Stimulated activated memory B cell treated with anti-CD40 and anti-IgM and Interleukin-4, amounts not matched to agents 10 μg/mL and 1 μg/mL and 100 μg/mL, for 72 hours (primary cell): Measurements from ENCODE around the gene OR9A4.

Experiments used
- ATAC-seq: fragments of 150-1000 bp; cut with Tn5 transposase; 2 replicates; pipeline ENCODE4 v1.10.0; 2021
- H3K27ac Mint-ChIP-seq: one replicate; pipeline ENCODE4 v1.8.0; 2022; ENCODE audit warnings: mild to moderate bottlenecking, mixed read lengths
- H3K27me3 Mint-ChIP-seq: one replicate; pipeline ENCODE4 v1.8.0; 2022; ENCODE audit warnings: mixed read lengths
- H3K36me3 Mint-ChIP-seq: one replicate; pipeline ENCODE4 v1.8.0; 2022; ENCODE audit warnings: mixed read lengths
- H3K4me1 Mint-ChIP-seq: one replicate; pipeline ENCODE4 v1.8.0; 2022; ENCODE audit warnings: mixed read lengths
- H3K4me3 Mint-ChIP-seq: one replicate; pipeline ENCODE4 v1.8.0; 2022; ENCODE audit warnings: mild to moderate bottlenecking, moderate library complexity, mixed read lengths
- H3K9me3 Mint-ChIP-seq: one replicate; pipeline ENCODE4 v1.8.0; 2022; ENCODE audit warnings: mixed read lengths

OR9A4 gene

GRCh38 chr7:141928146-141928844, 12.1 kb downstream of the OR9A4 start:
- Mint-ChIP-seq H3K27ac (no peak overlapping the region), H3K36me3 (no peaks in the 10 kb centered on the region)

GRCh38 chr7:141928845-141929195, 12.6 kb downstream of the OR9A4 start:
- Mint-ChIP-seq H3K4me3 (no peak overlapping the region), H3K4me1 (no peaks in the 10 kb centered on the region), H3K9me3 (peaks cover 2% of the 10 kb centered on the region), H3K27me3 (peaks cover 2% of the 10 kb centered on the region), H3K27ac (no peak overlapping the region), H3K36me3 (no peaks in the 10 kb centered on the region)
- ATAC-seq = no peak

More at GRCh38 chr7:141928146-141928844, 12.1 kb downstream of the OR9A4 start:
- Mint-ChIP-seq H3K4me1 (no peaks in the 10 kb centered on the region), H3K4me3 (no peak overlapping the region), H3K9me3 (peaks cover 2% of the 10 kb centered on the region), H3K27me3 (no peaks in the 10 kb centered on the region)
- ATAC-seq = no peak

- Mint-ChIP-seq H3K9me3 (peaks cover 2% of the 10 kb centered on the region), H3K36me3 (no peaks in the 10 kb centered on the region), H3K27ac (no peak overlapping the region), H3K4me1 (no peaks in the 10 kb centered on the region), H3K4me3 (no peak overlapping the region), H3K27me3 (peaks cover 5% of the 10 kb centered on the region)
- no peak for ATAC-seq
These were observed 14.0 kb downstream of the OR9A4 start for GRCh38 chr7:141930211-141930610.

DNA sequence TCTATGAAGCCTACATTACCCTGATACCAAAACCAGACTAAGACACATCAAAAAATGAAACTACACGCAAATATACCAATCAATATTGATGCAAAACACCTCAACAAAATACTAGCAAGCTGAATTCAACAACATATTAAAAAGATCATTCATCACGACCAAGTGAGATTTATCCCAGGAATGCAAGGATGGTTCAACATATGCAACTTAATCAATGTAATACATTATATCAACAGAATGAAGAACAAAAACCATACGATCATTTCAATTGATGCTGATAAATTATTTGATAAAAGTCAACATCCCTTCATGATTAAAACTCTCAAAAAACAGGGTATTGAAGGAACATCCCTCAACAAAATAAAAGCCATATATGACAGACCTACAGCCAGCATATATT, 24.9 kb downstream of the OR9A4 start:
- Mint-ChIP-seq H3K27me3 (no peaks in the 10 kb centered on the region), H3K9me3 (peaks cover 19% of the 10 kb centered on the region), H3K4me3 (no peak overlapping the region), H3K27ac (no peak overlapping the region), H3K36me3 (peaks cover 7% of the 10 kb centered on the region), H3K4me1 (no peaks in the 10 kb centered on the region)
- no peak for ATAC-seq

DNA sequence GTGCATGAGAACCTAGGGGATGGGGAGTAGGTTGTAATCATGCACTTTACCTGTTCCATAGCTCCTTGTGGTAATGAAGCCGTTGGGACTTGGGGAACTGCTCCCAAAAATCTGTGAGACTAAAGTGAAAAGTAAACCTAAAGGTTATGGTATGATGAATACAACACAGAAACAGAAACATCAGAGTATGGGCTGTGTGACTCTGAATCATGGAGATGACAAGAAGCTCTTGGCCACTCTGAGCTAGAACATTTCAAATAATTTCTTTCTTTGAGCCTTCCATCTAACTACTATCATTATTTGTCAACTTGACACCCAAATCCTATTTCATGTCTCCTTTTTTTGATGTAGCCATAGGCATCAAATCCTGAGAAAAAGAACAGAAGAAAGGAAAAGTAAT, 27.6 kb downstream of the OR9A4 start:
- H3K27ac Mint-ChIP-seq = no peak overlapping the region
- ATAC-seq = no peak

GRCh38 chr7:141944811-141945210, 28.6 kb downstream of the OR9A4 start:
- Mint-ChIP-seq H3K4me1 (no peaks in the 10 kb centered on the region), H3K9me3 (peaks cover 14% of the 10 kb centered on the region), H3K4me3 (no peak overlapping the region), H3K36me3 (peaks cover 7% of the 10 kb centered on the region), H3K27me3 (no peaks in the 10 kb centered on the region), H3K27ac (no peak overlapping the region)
- no peak for ATAC-seq

More for the DNA sequence above, 27.6 kb downstream of the OR9A4 start:
- Mint-ChIP-seq H3K4me3 (no peak overlapping the region), H3K27me3 (no peaks in the 10 kb centered on the region), H3K9me3 (peaks cover 19% of the 10 kb centered on the region), H3K36me3 (peaks cover 7% of the 10 kb centered on the region), H3K4me1 (no peaks in the 10 kb centered on the region)

DNA sequence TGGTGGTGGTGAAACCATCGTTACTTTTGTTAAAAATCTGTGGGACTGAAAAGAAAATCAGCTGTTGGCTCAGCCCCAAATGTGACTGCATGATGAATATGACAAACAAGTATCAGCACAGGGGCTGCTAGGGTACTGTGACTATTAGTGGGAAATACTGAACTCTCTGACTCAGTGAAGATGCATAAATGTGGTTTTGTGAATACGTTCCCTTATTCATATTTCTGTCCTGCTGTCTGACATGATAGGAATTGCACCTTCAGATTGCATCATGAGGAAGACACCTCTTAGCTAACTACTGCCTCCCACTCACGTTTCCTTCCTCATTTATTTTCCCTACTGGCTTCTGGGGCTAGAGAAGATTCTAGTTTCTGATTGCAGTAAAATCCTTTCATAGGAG, 29.2 kb downstream of the OR9A4 start:
- no peak for ATAC-seq
- Mint-ChIP-seq H3K27ac (no peak overlapping the region), H3K4me1 (no peaks in the 10 kb centered on the region), H3K4me3 (no peak overlapping the region), H3K36me3 (peaks cover 4% of the 10 kb centered on the region), H3K9me3 (peaks cover 10% of the 10 kb centered on the region), H3K27me3 (no peaks in the 10 kb centered on the region)

- Mint-ChIP-seq H3K9me3 (no peaks in the 10 kb centered on the region), H3K27me3 (no peaks in the 10 kb centered on the region), H3K4me3 (no peak within 1 kb of the TSS), H3K4me1 (no peaks in the 10 kb centered on the region), H3K36me3 (no peaks in the 10 kb centered on the region), H3K27ac (no peak within 1 kb of the TSS)
- no peak for ATAC-seq
These were observed 30.6 kb downstream of the OR9A4 start, which contains the start of gene CLEC5A for GRCh38 chr7:141946796-141947195. Gene CLEC5A (minus strand): TSS chr7:141946974. CDS start chr7:141946292, 682 bp downstream.

- peaks cover 7% of the 10 kb centered on the region for H3K27me3 Mint-ChIP-seq
These were observed 32.8 kb downstream of the OR9A4 start for GRCh38 chr7:141949021-141949420.

GRCh38 chr7:141949451-141949850, 33.3 kb downstream of the OR9A4 start:
- Mint-ChIP-seq H3K4me3 (no peak overlapping the region), H3K9me3 (no peaks in the 10 kb centered on the region), H3K4me1 (no peaks in the 10 kb centered on the region), H3K27me3 (peaks cover 7% of the 10 kb centered on the region), H3K36me3 (no peaks in the 10 kb centered on the region), H3K27ac (no peak overlapping the region)
- ATAC-seq = no peak

More at GRCh38 chr7:141949021-141949420, 32.8 kb downstream of the OR9A4 start:
- H3K4me1 Mint-ChIP-seq = no peaks in the 10 kb centered on the region
- no peak for ATAC-seq
- no peaks in the 10 kb centered on the region for H3K9me3 Mint-ChIP-seq
- H3K27ac Mint-ChIP-seq = no peak overlapping the region
- no peaks in the 10 kb centered on the region for H3K36me3 Mint-ChIP-seq
- H3K4me3 Mint-ChIP-seq = no peak overlapping the region

DNA sequence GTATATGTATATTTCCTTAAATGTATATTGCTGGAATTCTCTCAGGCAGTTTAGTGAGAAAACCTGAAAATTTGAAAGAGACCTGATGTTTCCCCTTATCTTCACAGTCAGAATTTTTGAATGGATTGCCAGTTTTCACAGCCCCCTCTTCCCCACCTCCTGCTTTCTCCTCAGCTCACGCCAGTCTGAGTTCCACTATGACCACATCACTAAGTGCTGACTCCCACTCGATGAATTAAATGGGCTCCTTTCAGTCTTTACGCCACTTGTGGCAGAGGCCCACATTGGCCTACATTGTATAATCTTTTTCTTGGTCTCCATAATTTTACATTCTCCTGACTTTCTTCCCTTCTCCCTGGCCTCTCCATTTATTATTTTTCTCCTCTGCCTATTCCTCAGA, 33.7 kb downstream of the OR9A4 start:
- Mint-ChIP-seq H3K36me3 (no peaks in the 10 kb centered on the region), H3K4me1 (no peaks in the 10 kb centered on the region), H3K27ac (no peak overlapping the region), H3K27me3 (peaks cover 7% of the 10 kb centered on the region), H3K9me3 (no peaks in the 10 kb centered on the region), H3K4me3 (no peak overlapping the region)
- no peak for ATAC-seq

- ATAC-seq = no peak
- Mint-ChIP-seq H3K4me3 (no peak overlapping the region), H3K9me3 (no peaks in the 10 kb centered on the region), H3K4me1 (no peaks in the 10 kb centered on the region), H3K27ac (no peak overlapping the region), H3K36me3 (no peaks in the 10 kb centered on the region), H3K27me3 (peaks cover 7% of the 10 kb centered on the region)
These were observed 34.6 kb downstream of the OR9A4 start for GRCh38 chr7:141950806-141951205.

DNA sequence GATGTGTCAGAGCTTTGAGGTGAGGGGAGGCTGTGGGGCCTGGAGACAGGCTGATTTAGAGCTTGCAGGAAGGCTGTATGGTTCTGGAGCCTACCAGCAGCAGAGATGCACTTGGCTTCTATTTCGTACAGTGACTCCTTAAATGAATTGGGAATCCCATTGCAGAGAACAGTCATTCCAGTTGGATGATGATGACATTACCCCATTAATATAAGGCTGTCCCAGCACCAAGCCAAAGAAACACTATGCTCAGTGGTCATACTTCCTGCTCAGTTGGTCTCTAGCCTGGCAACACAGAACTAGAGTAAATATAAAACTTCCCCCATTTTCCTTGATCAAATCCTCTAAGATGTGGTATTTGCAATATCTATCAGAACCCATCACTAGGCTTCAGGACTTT, 36.3 kb downstream of the OR9A4 start:
- Mint-ChIP-seq H3K9me3 (peaks cover 3% of the 10 kb centered on the region), H3K27ac (no peak overlapping the region), H3K4me1 (no peaks in the 10 kb centered on the region), H3K4me3 (no peak overlapping the region), H3K36me3 (no peaks in the 10 kb centered on the region), H3K27me3 (peaks cover 7% of the 10 kb centered on the region)
- ATAC-seq = no peak

- H3K27ac Mint-ChIP-seq = no peak overlapping the region
- no peak overlapping the region for H3K4me3 Mint-ChIP-seq
- no peak for ATAC-seq
- no peaks in the 10 kb centered on the region for H3K36me3 Mint-ChIP-seq
- peaks cover 3% of the 10 kb centered on the region for H3K9me3 Mint-ChIP-seq
- peaks cover 7% of the 10 kb centered on the region for H3K27me3 Mint-ChIP-seq
- H3K4me1 Mint-ChIP-seq = no peaks in the 10 kb centered on the region
These were observed 38.1 kb downstream of the OR9A4 start for GRCh38 chr7:141954334-141954733.

DNA sequence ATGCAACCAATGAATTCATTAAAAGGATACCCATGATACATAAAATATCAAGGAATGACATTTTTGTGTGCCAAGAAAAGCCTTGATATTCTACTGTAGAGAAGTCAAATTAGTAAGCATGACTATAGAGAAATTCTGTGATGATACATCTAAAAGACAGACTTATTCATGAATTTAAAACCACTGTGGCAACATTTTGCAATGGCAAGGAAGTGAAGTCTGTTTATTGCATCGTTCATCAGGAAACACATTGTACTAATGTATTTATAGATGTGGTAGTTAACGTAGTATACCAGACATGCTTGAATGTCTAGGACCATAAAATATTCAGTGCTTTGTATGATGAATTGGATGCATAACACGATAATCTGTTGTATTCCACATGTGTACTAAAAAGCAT, 39.9 kb downstream of the OR9A4 start:
- ATAC-seq = no peak
- H3K9me3 Mint-ChIP-seq = peaks cover 7% of the 10 kb centered on the region
- H3K27me3 Mint-ChIP-seq = peaks cover 7% of the 10 kb centered on the region
- no peak overlapping the region for H3K27ac Mint-ChIP-seq
- no peaks in the 10 kb centered on the region for H3K36me3 Mint-ChIP-seq
- H3K4me1 Mint-ChIP-seq = peaks cover 14% of the 10 kb centered on the region
- no peak overlapping the region for H3K4me3 Mint-ChIP-seq

GRCh38 chr7:141960687-141961422, 44.7 kb downstream of the OR9A4 start:
- peaks cover 14% of the 10 kb centered on the region for H3K9me3 Mint-ChIP-seq
- ATAC-seq = peak; percentile 67
- no peak overlapping the region for H3K4me3 Mint-ChIP-seq
- H3K27ac Mint-ChIP-seq = peak overlapping the region; percentile 33
- no peaks in the 10 kb centered on the region for H3K36me3 Mint-ChIP-seq
- peaks cover 18% of the 10 kb centered on the region for H3K4me1 Mint-ChIP-seq
- H3K27me3 Mint-ChIP-seq = no peaks in the 10 kb centered on the region
